Colonic mucosa (tissue), 4 donors: Measurements from ENCODE around the gene NCAM1. TPM values are rescaled to one million over a fixed set of nuclear protein-coding genes. Genes with fewer than 3 reads are reported as not detected.

Source experiments
- DNase-seq: peaks from one replicate; pipeline ENCODE4 v3.0.0-alpha.2; 2020
- H3K27ac ChIP-seq: fragments of 200-600 bp; one replicate; pipeline ENCODE4 v1.8.0; 2021
- H3K27me3 ChIP-seq: fragments of 200-600 bp; one replicate; pipeline ENCODE4 v1.8.0; 2021
- H3K36me3 ChIP-seq: fragments of 200-600 bp; one replicate; pipeline ENCODE4 v1.8.0; 2021
- H3K4me1 ChIP-seq: fragments of 200-600 bp; one replicate; pipeline ENCODE4 v1.8.0; 2021; ENCODE audit warnings: mild to moderate bottlenecking
- H3K4me3 ChIP-seq: fragments of 200-600 bp; one replicate; pipeline ENCODE4 v1.8.0; 2021
- H3K9ac ChIP-seq, 2 donors: one replicate each; pipeline ENCODE4 v1.7.0; 2013; ENCODE audit warnings: control low read depth in 2 of 2, low read depth in 2 of 2, low read length in 2 of 2
- H3K9me3 ChIP-seq: fragments of 200-600 bp; one replicate; pipeline ENCODE4 v1.8.0; 2021
- CTCF ChIP-seq: fragments of 200-600 bp; IDR thresholded peaks from one replicate; pipeline ENCODE4 v1.8.0; 2022; ENCODE audit warnings: antibody characterized with exemption, mild to moderate bottlenecking
- intact Hi-C: fragments of 100-400 bp; cut with DNase I; formaldehyde crosslinking; loops from one replicate; pipeline ENCODE4 v1.14.1; 2022
- total RNA-seq, 2 donors: library from RNA; stranded (reverse); fragmentation: NEBNext Ultra II Directional in 1 of 2; extraction: Animal tissue kit (Norgen Biotek cat#: 25700) in 1 of 2; gene quantifications; one replicate each; pipeline ENCODE4 v1.2.1, GENCODE V29; 2021
- donor health status: healthy.
- donor health status: DM: no; HTN: no; CAD: no.
- donor health status: DM: no; HTN: no; CAD: no.

NCAM1 gene
- total RNA-seq, 2 donors from 2014 or later, result 2.3 to 10.7 TPM

GRCh38 chr11:113270080-113270479 is 308.9 kb downstream of the NCAM1 start:
- no peak overlapping the region for H3K4me3 ChIP-seq
- H3K9ac ChIP-seq, result no peak overlapping the region
- intact Hi-C loops, result no loop called here
- no peak overlapping the region for H3K27ac ChIP-seq
- H3K27me3 ChIP-seq, result no peaks in the 10 kb centered on the region
- no peak for TF ChIP-seq CTCF
- DNase-seq, result no peak
- H3K9me3 ChIP-seq, result no peaks in the 10 kb centered on the region
- no peaks in the 10 kb centered on the region for H3K36me3 ChIP-seq
- H3K4me1 ChIP-seq, result no peaks in the 10 kb centered on the region

- Histone ChIP-seq H3K4me3 (no peak overlapping the region), H3K4me1 (no peaks in the 10 kb centered on the region), H3K9ac (no peak overlapping the region), H3K9me3 (no peaks in the 10 kb centered on the region), H3K27me3 (no peaks in the 10 kb centered on the region), H3K27ac (no peak overlapping the region), H3K36me3 (no peaks in the 10 kb centered on the region)
- intact Hi-C loops, result no loop called here
- DNase-seq, result no peak
- no peak for TF ChIP-seq CTCF
Observed at GRCh38 chr11:113271551-113272245, 310.5 kb downstream of the NCAM1 start.

- TF ChIP-seq CTCF, result no peak
- no peaks in the 10 kb centered on the region for H3K36me3 ChIP-seq
- no peak overlapping the region for H3K27ac ChIP-seq
- H3K9me3 ChIP-seq, result no peaks in the 10 kb centered on the region
- intact Hi-C loops, result no loop called here
- no peak overlapping the region for H3K9ac ChIP-seq
- no peaks in the 10 kb centered on the region for H3K4me1 ChIP-seq
- no peaks in the 10 kb centered on the region for H3K27me3 ChIP-seq
- no peak for DNase-seq
- H3K4me3 ChIP-seq, result no peak overlapping the region
Observed at GRCh38 chr11:113272281-113272680, 311.1 kb downstream of the NCAM1 start.

- Histone ChIP-seq H3K27me3 (no peaks in the 10 kb centered on the region), H3K9ac (no peak overlapping the region), H3K4me1 (no peaks in the 10 kb centered on the region), H3K36me3 (no peaks in the 10 kb centered on the region), H3K27ac (no peak overlapping the region), H3K9me3 (no peaks in the 10 kb centered on the region), H3K4me3 (no peak overlapping the region)
- no peak for TF ChIP-seq CTCF
- intact Hi-C loops, result no loop called here
- no peak for DNase-seq
Observed at GRCh38 chr11:113272927-113273615, 311.9 kb downstream of the NCAM1 start.

DNA sequence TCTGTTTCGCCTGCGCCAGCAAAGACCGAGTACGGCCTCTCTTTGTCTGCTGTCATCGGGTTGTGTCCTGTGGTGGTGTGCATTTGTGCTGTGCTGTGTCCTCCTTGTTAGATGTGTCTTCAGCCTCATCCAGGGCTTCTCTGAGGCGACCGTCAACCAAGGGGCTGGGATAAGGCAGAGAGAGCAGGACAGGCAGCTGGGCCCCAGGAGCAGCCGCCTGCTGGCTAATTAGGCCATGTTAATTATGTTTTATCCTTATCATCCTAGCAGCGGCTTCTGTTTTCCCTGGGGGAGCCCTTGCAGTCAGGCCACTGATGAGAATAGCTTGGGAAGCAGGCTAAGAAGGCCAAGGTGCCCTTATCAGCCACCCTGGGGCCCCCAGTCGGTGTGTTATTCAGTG is 312.5 kb downstream of the NCAM1 start:
- H3K4me3 ChIP-seq, result no peak overlapping the region
- H3K9ac ChIP-seq, result no peak overlapping the region
- H3K4me1 ChIP-seq, result no peaks in the 10 kb centered on the region
- H3K27ac ChIP-seq, result no peak overlapping the region
- intact Hi-C loops, result no loop called here
- no peak for TF ChIP-seq CTCF
- no peaks in the 10 kb centered on the region for H3K9me3 ChIP-seq
- H3K36me3 ChIP-seq, result no peaks in the 10 kb centered on the region
- DNase-seq, result no peak
- no peaks in the 10 kb centered on the region for H3K27me3 ChIP-seq
